M059J (cell line): ENCODE data around the gene GPR42. TPM values are rescaled to one million over a fixed set of nuclear protein-coding genes. Genes with fewer than 3 reads are reported as not detected.
"Not testable (repeated sequence)": the region's sequence is repeated elsewhere in the genome, so short reads cannot be mapped to it uniquely, and the experiment has no call there.

Experiments
- DNase-seq: peaks from one replicate; pipeline ENCODE4 v3.0.0-alpha.2; 2012; ENCODE audit warnings: low read depth
- total RNA-seq: library from RNA; depleted of rRNA; stranded (reverse); fragments of >200 nt; shearing (Covaris generic); gene quantifications from 2 replicates; pipeline ENCODE4 v1.2.3, GENCODE V29; 2014

GPR42 gene
- total RNA-seq, 1 experiment from 2014 or later: not detected

DNA sequence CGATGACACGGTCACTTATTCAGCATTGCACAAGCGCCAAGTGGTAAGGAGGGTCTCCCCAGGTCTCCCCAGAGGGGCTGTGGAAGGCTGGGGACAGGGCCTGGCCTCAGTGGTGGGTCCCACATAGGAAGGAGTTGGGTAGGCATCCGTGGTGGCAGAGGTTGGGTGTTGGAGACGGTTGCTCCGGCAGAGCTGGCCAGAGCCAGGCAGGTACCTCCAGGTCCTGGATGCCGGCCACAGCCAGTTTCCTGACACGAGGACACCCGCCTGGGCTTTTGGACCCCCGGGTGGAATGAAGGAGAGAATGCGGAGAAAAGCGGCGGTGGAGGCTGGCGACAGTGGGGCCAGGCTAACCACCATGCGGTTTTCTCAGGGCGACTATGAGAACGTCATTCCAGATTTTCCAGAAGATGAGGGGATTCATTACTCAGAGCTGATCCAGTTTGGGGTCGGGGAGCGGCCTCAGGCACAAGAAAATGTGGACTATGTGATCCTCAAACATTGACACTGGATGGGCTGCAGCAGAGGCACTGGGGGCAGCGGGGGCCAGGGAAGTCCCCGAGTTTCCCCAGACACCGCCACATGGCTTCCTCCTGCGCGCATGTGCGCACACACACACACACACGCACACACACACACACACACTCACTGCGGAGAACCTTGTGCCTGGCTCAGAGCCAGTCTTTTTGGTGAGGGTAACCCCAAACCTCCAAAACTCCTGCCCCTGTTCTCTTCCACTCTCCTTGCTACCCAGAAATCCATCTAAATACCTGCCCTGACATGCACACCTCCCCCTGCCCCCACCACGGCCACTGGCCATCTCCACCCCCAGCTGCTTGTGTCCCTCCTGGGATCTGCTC, 24.4 kb upstream of the GPR42 start:
- no peak for DNase-seq

DNA sequence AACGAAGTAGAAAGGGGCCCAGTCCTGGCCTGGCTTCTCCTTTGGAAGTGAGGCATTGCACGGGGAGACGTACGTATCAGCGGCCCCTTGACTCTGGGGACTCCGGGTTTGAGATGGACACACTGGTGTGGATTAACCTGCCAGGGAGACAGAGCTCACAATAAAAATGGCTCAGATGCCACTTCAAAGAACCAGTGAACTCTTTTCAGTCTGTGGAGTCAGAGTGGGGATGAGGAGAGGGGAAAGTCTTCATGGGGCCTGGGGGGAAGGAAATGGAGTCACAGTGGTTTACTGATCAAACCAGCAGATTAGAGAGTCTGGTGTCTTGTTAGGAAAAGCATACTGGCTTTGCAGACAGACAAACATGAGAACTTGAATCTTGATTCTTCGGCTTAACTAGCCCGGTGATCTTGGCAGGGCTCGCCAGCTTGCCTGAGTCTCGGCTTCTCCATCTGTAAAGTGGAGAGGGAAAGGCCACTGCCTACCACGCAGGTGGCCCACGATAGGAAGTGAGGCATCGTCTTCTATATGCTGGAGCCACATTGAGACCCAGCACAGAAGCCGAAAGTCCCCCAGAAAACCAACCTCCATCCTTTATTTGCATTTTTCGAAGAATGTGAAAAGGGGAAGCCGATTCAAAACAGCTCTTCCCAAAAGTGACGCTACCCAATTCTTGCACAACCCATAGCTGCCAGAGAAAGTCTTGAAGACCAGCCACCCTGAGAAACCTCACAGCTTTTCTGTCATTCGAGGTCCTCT, 23.5 kb upstream of the GPR42 start, which contains the start of gene FFAR1:
Gene FFAR1 (plus strand): TSS at position 732 of the 759 bp plus-strand sequence. CDS start 3,650 bp downstream, outside the sequence.
- peak; percentile 27 for DNase-seq

DNA sequence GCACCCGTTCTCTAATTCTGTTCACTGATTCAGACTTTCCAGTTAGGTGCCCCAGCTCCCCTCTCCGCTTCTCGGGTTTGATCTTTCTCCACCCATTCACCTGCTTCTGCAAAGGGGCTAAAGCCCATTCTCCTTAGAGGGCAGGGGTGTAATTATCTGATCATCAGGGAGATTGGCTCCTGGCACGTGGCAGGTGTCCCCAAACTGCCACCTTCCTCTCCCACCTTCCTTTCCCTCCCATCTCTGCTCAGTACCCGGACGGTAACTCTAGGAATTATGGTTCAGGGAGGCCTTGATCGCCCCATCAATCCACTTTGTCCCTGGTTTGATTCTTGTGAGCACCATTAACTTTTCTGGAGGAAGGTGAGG, 23.0 kb upstream of the GPR42 start:
- DNase-seq: no peak

- no peak for DNase-seq
Observed at GRCh38 chr19:35348911-35349611, 21.8 kb upstream of the GPR42 start.

DNA sequence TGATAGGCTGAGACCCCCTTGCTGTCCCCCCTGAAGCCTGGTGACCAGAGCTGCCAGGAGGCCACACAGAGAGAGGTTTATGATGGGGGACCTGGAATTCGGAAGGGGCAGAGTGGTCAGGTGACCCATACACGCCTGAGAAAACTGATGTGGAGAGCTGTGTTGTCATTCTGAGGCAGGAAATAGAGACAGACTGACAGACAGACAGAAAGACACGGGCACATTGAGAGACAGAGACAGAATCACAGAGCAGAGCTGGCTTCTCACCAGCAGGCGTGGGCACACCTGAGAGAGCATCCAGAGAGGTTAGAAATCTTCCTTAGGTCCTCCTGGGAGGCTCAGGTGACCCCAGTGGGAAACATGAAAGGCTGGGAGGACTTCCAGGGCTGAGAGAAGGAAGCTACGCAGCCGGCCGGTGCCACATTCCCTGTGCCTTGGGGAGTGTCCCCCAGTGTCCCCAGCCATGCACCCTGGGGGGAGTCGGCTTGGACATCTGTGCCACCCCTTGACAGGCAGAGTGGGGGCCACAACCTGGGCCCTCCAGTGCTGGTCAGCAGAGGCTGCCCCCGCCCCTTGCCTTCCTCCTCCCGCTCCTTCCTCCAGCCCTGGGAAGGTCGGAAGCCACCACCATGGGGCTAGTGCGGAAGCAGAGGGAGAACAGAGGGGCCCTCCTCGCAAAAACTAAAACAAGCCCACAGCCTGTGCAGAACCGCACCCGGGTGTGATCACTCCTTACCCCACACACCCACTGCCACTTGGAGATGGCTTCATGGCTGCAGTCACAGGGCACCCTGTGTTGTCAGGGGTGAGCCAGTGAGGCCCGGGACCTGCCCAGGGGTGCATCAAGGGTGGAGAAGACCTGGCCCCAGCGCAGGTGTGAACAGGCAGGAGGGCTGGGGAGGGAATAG, 21.0 kb upstream of the GPR42 start:
- DNase-seq: no peak

GRCh38 chr19:35350591-35350990, 20.3 kb upstream of the GPR42 start:
- DNase-seq: no peak

- no peak for DNase-seq
Observed at GRCh38 chr19:35351411-35352176, 19.3 kb upstream of the GPR42 start.

GRCh38 chr19:35352177-35352447, 18.8 kb upstream of the GPR42 start:
- no peak for DNase-seq

- peak; percentile 64 for DNase-seq
Observed at GRCh38 chr19:35352448-35353304, 18.2 kb upstream of the GPR42 start.

DNA sequence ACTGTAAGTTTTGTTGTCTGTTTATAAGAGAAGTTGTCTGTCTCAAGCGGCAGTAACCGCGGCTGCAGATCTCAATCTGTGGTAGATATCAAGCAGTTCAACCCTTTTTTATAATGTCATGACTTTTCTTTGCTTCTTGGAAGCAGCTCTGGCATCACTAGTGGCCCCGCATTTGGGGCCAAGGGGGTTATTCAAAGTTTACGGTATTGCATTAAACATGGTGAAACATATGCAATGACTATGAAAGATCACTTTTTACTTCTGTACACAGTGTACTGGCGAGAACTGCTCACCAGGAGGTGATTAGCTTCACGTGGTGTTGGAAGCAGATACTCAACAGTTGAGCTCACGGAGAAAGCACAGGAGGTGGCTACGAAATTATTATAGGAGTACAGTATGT, 17.2 kb upstream of the GPR42 start:
- DNase-seq: no peak

- DNase-seq: no peak
Observed at GRCh38 chr19:35354898-35355297, 16.0 kb upstream of the GPR42 start.

GRCh38 chr19:35355791-35356460, 14.9 kb upstream of the GPR42 start:
- no peak for DNase-seq

DNA sequence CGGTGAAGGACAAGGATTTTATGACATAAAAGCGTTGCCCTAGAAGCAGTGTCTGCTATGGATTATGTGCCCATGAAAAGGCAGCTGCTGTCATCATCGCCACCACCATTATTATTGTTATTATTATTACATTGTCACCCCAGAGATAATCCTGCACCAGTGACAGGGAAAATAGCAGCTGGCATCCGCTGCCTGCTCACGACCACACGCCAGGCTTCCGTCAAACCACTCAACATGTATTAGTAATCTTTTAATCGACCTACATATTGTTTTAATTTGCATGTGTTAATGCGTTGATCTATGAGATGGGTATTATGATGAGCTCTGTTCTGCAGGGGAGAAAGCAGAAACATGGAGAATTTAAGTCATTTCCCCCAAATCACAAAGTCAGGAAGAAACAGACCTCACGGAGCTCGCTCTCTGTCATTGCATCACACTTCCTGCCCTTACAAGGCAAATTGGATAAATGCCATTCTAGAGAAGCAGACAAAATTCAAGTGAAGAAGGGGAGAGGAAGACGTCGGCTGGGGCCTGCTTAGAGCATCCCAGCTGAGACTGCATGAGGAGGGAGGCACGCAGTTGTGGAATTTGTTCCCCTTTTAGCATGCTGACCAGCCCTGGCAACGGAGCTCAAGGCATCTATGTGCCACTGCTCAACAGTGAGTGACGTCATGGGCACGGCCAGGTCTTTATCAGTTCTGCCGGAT, 12.8 kb upstream of the GPR42 start, which contains the start of gene FFAR3:
Gene FFAR3 (plus strand): TSS at position 594 of the 707 bp plus-strand sequence. CDS start 431 bp downstream, outside the sequence.
- no peak for DNase-seq

- DNase-seq: not testable (repeated sequence)
Observed at GRCh38 chr19:35358834-35359233, 12.0 kb upstream of the GPR42 start.

GRCh38 chr19:35359395-35359794, 11.5 kb upstream of the GPR42 start:
- DNase-seq: not testable (repeated sequence)

DNA sequence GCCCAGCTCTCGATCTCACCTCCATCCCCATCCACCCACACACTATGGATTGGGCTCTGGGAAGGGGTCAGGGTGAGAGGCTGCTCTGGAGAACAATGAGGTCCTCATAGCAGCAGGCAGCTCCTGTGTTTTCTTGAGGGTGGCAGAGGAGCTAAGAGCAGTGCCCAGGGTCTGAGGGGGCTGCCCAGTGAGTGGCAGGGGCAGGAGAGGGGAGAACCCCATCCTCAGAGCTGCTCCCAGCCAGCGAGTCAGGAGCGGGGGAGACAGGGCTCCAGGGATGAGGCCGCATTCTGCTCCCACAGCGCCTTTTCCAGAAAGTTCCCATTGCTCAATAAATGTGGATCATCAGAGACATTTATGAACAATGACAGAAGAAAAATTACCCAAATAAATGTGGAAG, 10.8 kb upstream of the GPR42 start:
- not testable (repeated sequence) for DNase-seq

DNA sequence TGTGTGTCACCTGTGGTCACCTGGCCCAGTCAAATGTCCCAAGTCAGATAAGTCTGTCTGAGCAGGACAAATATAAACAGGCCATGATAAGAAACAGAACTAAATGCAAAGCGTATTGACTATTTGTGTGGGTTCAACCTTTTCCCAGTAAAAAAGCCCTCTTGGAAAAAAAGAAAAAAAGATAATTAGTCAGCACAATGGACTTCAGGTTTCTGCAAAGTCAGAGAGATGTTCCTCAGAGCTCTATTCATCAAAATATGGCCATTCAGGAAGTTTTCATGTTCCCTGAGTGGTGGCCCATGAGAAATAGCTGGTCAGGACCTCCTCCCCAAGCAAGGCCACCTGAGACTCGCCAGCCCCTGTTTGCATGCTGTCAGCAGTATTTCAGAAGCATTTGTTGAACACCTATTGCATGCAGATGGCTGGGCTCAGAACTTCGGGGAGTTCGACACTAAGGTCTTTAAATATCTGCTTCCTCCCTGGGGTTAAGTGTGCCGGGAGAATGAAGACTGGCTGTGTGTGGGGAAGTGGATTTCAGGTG, 9.9 kb upstream of the GPR42 start:
- DNase-seq: no peak
